ENCODE data around the gene MPO. TPM values are rescaled to one million over a fixed set of nuclear protein-coding genes. Genes with fewer than 3 reads are reported as not detected.
A peak's percentile ranks its signal among the peaks of the same experiment; 100 is the strongest.

MPO gene
- total and polyA plus RNA-seq, 2 donors (not counting 1 experiment from before 2014, with no cell fraction given): 0.07 TPM; not detected in 1

DNA sequence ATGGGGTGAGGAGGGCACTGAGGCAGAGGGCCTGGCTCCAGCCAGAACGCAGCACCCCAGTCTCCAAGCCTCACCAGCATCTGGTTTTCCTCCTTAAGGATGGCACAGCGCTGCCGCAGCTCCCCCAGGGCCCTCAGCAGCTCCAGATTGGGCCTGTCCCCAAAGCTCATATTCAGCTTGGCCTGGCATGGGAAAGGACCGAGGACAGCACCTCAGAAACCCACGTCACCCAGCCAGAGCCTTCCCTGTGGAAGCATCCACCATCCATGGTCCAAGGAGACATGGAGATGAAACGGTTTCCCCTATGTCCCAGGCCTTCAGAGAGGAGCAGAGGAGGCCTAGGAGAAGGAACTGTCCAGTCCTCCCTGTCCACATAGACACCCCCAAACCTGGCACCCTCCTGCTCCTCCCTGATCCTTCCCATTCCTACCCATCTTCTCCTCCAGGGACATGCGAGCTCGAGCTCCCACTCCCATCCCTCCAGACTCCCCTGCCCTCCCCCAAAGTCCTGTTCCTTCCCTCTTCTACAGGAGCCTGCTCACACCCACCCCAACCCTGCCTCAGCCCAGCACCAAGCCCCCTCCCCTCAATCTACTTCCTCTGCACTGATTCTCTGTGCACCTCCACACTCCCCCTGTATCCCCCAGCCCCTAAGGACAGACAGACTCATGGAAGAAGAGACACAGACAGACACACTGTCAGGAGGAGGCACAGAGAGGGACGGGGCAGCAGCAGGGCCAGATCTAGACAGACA, 46.1 kb upstream of the MPO start:
- H3K4me1 Mint-ChIP-seq: peaks cover 58% of the 10 kb centered on the region
- peaks cover 39% of the 10 kb centered on the region for H4K20me1 ChIP-seq (ENCODE audit: control insufficient read depth, insufficient read depth, low read length, poor library complexity, severe bottlenecking)

More for the DNA sequence above, 46.1 kb upstream of the MPO start:
- Histone ChIP-seq H3K9me3 (ENCODE audit: control extremely low read depth in 1 of 3, control insufficient read depth in 2 of 3, insufficient read depth in 1 of 3, low read length in 2 of 3) (no peaks in the 10 kb centered on the region), H3K9ac (ENCODE audit: low read length) (no peak overlapping the region), H3K27ac (ENCODE audit: low read length in 2 of 2) (no peak overlapping the region), H3K36me3 (replicated peaks in 1 of 2; ENCODE audit: control extremely low read depth in 1 of 2, control insufficient read depth in 1 of 2, extremely low read depth in 1 of 2, insufficient read depth in 2 of 2, low read length in 1 of 2) (peaks cover 2 to 24% of the 10 kb centered on the region in 2 experiments), H3K27me3 (replicated peaks in 1 of 4; ENCODE audit: control extremely low read depth in 1 of 4, control insufficient read depth in 3 of 4, insufficient read depth in 4 of 4, low read length in 3 of 4) (no peaks in the 10 kb centered on the region), H3K4me3 (ENCODE audit: control extremely low read depth in 1 of 5, extremely low read depth in 1 of 5, insufficient read depth in 1 of 5, low read depth in 2 of 5, low read length in 4 of 5) (no peak overlapping the region), H3K79me2 (ENCODE audit: control insufficient read depth, insufficient read depth, low read length) (peaks cover 35% of the 10 kb centered on the region), H3K4me2 (replicated peaks; ENCODE audit: low read depth, low read length, poor library complexity, severe bottlenecking) (no peak overlapping the region), H3K4me1 (ENCODE audit: control insufficient read depth in 2 of 2, insufficient read depth in 2 of 2, low read length in 2 of 2) (peaks cover 32 to 60% of the 10 kb centered on the region in 2 donors), H2AFZ (ENCODE audit: insufficient read depth, low read depth, low read length, poor library complexity, severe bottlenecking) (no peak overlapping the region)
- ATAC-seq (ENCODE audit: low read depth) (no peak), DNase-seq (no peak)
- CTCF ChIA-PET: interaction anchor here (1.8 to 17.9 kb wide), 4 partner anchors 10 to 25 kb away, joined by 5 to 587 read pairs (median 48); partner anchors contain the start of gene SUPT4H1
- peak overlapping the region; percentile 60 for H3K4me3 Mint-ChIP-seq
- 79% methylated on average over 8 of the region's 9 CpGs for WGBS (ENCODE audit: insufficient coverage)
- POLR2A ChIA-PET: interaction anchor here (1.0 to 19.3 kb wide), 6 partner anchors 10 to 161 kb away, joined by 3 to 663 read pairs (median 29); partner anchors contain the start of genes HSF5, RNF43 and SUPT4H1
- intact Hi-C loops (cut with micrococcal nuclease): no loop called here
- no peaks in the 10 kb centered on the region for H3K9me3 Mint-ChIP-seq (ENCODE audit: insufficient read depth)
- no peaks in the 10 kb centered on the region for H3K27me3 Mint-ChIP-seq
- no peak for TF ChIP-seq EZH2 (IDR thresholded peaks at IDR 0.05; ENCODE audit: borderline replicate concordance, insufficient read depth, low read depth, low read length, poor library complexity, severe bottlenecking)
- TF ChIP-seq, protein P1, sequence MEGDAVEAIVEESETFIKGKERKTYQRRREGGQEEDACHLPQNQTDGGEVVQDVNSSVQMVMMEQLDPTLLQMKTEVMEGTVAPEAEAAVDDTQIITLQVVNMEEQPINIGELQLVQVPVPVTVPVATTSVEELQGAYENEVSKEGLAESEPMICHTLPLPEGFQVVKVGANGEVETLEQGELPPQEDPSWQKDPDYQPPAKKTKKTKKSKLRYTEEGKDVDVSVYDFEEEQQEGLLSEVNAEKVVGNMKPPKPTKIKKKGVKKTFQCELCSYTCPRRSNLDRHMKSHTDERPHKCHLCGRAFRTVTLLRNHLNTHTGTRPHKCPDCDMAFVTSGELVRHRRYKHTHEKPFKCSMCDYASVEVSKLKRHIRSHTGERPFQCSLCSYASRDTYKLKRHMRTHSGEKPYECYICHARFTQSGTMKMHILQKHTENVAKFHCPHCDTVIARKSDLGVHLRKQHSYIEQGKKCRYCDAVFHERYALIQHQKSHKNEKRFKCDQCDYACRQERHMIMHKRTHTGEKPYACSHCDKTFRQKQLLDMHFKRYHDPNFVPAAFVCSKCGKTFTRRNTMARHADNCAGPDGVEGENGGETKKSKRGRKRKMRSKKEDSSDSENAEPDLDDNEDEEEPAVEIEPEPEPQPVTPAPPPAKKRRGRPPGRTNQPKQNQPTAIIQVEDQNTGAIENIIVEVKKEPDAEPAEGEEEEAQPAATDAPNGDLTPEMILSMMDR (IDR thresholded peaks at IDR 0.05): no peak
- H3K27ac Mint-ChIP-seq: peak overlapping the region; percentile 93
